GM12878 (cell line): ENCODE results near the gene FGD3.

Experiments used
- CTCF ChIP-seq, 3 experiments: IDR thresholded peaks in 2 of 3; conservative IDR thresholded peaks in 1 of 3; 2 replicates each; pipeline ENCODE4 v1.5.1; 2011; ENCODE audit warnings: low read depth in 3 of 3, low read length in 3 of 3, mild to moderate bottlenecking in 3 of 3, control low read depth in 2 of 3, moderate library complexity in 2 of 3, inconsistent platforms in 1 of 3, mixed read lengths in 1 of 3; ENCODE audit not compliant: control insufficient read depth in 2 of 3, insufficient read depth in 1 of 3; ENCODE audit errors: extremely low read depth in 1 of 3
- FOXK2 ChIP-seq: fragments of 450-650 bp; IDR thresholded peaks from 2 replicates; pipeline ENCODE4 v1.6.1; 2017; ENCODE audit warnings: mild to moderate bottlenecking, moderate library complexity
- KAT2A ChIP-seq: conservative IDR thresholded peaks from 2 replicates; pipeline ENCODE4 v1.6.1; 2011; ENCODE audit warnings: low read depth, low read length; ENCODE audit not compliant: control insufficient read depth
- USF2 ChIP-seq: IDR thresholded peaks from 2 replicates; pipeline ENCODE4 v1.6.1; 2011; ENCODE audit warnings: low read depth, low read length, improper control_type of control experiment, borderline replicate concordance

- TF ChIP-seq CTCF (IDR thresholded peaks at IDR 0.05 in 2 of 3, conservative IDR thresholded peaks at IDR 0.05 in 1 of 3; ENCODE audit: control insufficient read depth in 2 of 3, extremely low read depth in 1 of 3, insufficient read depth in 1 of 3, low read depth in 3 of 3, low read length in 3 of 3) (no peak), KAT2A (no peak), FOXK2 (no peak), USF2 (no peak)
These were observed 114.0 kb downstream of the FGD3 start for GRCh38 chr9:93061260-93061751.
